Dermis microvascular lymphatic vessel endothelial cell (primary cell): ENCODE results near the gene MIEN1. TPM values are rescaled to one million over a fixed set of nuclear protein-coding genes. Genes with fewer than 3 reads are reported as not detected.
"Not testable (repeated sequence)": the region's sequence is repeated elsewhere in the genome, so short reads cannot be mapped to it uniquely, and the experiment has no call there.

Source experiments
- DNase-seq, 2 donors: peaks; one replicate each; pipeline versions ENCODE4 v3.0.0 to v3.0.0-alpha.2; 2010; ENCODE audit warnings: low read depth in 2 of 2
- total RNA-seq: library from RNA; depleted of rRNA; stranded (reverse); fragments of >200 nt; gene quantifications from 2 replicates; pipeline ENCODE4 v1.2.1, GENCODE V29; 2014

Gene MIEN1
- total RNA-seq, 1 donor from 2014 or later, result 16.0 TPM

DNA sequence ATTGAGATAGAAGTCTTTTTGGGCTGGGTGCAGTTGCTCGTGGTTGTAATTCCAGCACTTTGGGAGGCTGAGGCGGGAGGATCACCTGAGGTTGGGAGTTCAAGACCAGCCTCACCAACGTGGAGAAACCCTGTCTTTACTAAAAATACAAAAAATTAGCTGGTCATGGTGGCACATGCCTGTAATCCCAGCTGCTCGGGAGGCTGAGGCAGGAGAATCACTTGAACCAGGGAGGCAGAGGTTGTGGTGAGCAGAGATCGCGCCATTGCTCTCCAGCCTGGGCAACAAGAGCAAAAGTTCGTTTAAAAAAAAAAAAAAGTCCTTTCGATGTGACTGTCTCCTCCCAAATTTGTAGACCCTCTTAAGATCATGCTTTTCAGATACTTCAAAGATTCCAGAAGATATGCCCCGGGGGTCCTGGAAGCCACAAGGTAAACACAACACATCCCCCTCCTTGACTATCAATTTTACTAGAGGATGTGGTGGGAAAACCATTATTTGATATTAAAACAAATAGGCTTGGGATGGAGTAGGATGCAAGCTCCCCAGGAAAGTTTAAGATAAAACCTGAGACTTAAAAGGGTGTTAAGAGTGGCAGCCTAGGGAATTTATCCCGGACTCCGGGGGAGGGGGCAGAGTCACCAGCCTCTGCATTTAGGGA is 31.0 kb downstream of the MIEN1 start:
- DNase-seq, result not testable (repeated sequence)

DNA sequence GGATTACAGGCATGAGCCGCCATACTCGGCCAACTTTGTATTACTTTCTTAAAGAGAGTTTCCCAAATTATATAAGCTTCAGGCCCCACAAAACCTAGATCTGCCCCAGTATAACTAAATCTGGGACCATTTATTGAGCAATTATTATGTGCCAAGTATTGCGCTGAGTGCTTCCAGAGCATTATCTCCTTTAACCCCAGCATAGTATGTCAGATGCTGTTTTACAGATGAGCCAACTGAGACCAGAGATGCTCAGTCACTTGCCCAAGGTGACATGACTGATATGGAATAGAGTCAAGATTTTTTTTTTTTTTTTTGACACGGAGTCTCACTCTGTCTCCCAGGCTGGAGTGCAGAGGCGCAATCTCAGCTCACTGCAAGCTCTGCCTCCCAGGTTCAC is 32.4 kb downstream of the MIEN1 start:
- DNase-seq, result no peak

DNA sequence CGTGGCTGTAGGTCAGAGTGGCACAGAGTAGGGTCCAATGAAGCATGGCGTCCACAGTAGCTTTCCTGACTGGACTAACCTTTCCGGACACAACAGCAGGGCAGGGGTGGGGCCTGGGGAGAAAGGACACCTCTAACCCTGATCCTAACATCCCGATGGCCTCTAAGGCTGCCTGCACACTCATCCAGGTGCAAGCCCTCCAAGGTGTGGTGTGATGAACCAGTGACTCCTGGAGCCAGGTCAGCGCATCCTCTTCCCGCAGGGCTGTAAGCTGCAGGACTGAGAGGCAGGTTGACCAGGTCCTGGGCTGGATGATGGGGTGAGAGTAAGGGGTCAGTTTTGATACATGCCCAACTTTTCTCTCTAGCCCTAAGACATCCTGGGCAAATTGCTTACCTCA is 33.6 kb downstream of the MIEN1 start:
- no peak for DNase-seq

DNA sequence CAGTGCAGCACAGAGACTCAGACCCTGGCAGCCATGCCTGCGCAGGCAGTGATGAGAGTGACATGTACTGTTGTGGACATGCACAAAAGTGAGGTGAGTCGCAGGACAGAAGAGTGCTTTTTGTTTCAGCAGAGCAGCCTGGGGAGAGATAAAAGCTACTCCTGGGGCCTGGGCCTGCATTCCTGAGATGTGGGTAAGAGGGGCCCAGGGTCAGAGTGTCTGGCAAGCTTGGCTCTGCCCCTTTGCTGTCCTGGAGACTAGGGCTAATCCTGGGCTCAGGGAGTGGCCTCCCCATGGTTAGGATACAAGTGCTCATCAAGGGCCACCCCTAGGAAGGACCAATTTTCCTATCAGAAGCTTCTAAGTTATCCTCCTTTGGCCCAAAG is 35.2 kb downstream of the MIEN1 start:
- no peak for DNase-seq

DNA sequence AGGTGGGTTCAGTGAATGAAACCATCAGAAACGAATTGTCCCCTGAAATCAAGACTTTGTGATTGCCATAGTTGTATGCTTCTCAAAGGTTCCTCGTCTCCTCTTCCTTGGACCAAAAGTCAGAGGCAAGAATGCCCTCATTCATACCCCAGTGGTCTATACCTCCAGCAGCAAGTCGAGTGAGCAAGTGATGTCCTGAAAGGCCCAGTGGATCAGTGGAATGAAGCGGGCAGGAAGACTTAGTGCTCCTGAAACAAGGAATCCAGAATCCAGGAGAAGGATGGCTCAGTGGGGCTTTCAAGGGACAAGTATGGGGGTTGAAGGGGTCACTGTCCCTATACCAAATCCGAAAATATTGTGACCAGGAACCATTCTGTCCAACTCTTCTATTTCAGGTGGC is 35.7 kb downstream of the MIEN1 start:
- no peak for DNase-seq

DNA sequence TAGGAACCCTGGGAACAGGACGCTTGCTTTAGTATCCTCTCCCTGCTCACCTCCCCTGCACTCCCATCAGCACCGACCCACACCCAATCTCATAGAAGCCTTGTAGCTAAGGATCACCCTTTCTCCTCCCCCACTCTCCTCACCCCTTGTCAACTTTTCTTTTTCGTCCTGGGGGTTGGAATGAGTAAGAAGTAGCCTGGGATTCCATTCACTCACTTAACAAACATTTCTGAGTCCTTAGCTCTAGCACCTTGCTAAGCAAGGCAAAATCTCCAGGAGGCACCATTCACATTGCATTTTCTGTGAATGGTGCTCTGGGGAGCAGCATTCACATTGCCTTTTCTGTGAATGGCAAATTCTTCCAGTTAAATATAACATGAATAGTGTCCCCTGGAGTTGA is 41.4 kb downstream of the MIEN1 start:
- DNase-seq, result no peak

DNA sequence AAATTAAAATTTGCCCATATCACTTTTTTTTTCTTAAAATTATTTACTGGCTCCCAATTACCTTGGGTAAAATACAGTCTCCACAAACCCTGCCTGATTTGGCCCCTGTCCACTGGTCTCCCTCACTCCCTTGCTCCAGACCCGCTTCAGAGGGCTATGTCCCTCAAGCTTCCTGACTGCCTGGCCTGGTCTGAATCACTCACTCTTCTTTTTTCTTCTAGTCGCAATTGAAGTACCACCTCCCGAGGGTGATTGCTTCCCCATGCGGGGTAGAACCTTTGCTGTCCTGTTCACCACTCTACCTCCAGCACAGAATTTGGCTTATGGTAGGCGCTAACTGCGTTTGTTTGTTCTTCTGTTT is 41.9 kb downstream of the MIEN1 start:
- DNase-seq, result no peak

DNA sequence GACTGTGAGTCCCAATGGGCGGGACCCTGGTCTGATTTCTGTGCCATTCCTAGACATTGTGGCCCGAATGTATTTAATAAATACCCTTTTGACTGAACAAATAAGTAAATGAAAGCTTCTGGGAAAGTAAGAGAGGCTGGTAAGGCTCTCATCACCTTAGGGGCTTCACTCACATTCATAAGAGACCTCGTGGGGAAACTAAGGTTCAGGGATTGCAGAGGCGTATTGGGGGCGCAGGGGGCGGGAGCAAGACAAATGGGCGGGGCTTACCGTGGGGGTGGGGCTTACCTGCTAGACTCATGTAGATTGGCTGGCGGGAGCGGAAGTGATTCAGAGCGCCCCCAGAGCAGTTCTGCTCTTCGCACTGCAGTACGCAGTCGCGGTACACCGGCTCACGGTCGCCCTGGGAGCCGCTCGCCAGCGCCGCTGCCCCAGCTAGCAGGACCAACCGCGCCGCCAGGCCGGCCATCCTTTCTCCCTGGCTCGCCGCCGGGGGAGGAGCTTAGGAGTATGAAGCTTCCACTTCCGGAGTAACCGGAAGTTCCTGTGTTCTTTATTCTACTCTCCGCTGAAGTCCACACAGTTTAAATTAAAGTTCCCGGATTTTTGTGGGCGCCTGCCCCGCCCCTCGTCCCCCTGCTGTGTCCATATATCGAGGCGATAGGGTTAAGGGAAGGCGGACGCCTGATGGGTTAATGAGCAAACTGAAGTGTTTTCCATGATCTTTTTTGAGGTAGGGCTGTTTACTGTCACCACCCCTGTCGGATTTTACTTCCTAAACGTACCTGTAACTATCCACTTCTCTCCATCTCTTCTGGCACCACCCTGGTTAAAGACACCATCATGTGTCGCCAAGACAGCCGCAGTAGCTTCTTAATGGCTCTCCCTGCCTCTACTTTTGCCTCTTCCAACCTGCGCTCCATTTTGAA is 42.5 kb downstream of the MIEN1 start, which contains the start of gene PGAP3:
Gene PGAP3 (minus strand): TSS at position 512 of the 929 bp plus-strand sequence. CDS start 43 bp downstream, at position 469.
- DNase-seq, result peak; percentile 68 to 88

DNA sequence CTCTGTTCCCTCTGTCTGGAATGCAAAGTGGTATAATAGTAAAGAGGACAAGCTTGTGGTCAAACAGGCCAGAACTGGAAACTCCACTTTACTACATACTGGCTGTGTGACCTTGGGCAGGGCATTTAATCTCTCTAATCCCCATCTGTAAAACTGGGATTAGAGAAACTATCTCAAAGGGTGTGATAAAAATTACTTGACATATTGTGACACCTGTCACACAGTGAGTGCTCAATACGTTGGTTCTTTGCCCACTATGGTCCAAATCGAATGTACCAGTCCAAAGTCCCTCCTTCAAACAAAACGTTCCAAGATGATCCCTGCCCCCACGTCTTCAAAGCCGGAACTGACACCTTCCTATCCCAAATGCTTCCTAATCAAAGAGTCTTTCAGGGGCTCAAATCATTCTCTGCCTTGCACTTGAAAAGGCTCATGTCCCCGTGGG is 43.2 kb downstream of the MIEN1 start:
- no peak for DNase-seq

DNA sequence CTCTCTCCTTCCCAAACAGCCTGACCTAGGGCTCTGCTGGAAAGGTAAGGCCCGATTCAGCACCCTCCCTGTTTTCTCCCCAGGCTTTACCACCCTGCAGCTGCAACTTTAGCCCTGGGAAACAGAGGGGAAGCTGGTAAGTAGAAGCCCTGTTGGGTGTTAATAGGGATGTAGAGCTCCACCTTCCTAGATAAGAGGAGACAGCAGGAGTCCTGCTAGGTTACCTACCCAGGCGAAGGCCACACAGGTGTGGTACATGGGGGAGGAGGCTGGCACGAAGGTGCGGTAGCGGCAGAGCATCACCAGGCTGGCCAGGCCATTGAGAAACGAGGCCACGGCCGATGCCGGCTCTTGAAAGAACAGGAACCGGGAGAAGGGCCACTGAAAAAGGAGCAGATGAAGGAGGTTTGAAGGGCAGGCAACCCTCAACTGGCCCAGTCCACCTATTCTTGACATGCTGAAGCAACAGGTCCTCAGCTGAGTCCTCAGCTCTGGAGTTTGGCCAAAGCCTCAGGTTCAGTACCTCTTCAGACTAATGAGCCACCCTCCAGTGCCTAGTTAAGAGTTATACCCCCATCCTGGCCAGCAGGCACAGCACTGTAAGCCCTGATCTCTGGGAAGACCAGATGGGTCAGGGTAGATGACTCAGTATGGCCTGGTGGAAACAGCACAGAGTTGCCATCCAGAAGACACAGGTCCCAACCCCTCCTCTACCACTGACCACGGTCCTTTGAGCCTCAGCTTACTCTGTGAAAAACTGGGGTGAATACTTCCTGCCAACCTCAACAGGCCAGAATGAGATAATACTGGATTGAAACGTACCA is 45.8 kb downstream of the MIEN1 start:
- DNase-seq, result no peak

DNA sequence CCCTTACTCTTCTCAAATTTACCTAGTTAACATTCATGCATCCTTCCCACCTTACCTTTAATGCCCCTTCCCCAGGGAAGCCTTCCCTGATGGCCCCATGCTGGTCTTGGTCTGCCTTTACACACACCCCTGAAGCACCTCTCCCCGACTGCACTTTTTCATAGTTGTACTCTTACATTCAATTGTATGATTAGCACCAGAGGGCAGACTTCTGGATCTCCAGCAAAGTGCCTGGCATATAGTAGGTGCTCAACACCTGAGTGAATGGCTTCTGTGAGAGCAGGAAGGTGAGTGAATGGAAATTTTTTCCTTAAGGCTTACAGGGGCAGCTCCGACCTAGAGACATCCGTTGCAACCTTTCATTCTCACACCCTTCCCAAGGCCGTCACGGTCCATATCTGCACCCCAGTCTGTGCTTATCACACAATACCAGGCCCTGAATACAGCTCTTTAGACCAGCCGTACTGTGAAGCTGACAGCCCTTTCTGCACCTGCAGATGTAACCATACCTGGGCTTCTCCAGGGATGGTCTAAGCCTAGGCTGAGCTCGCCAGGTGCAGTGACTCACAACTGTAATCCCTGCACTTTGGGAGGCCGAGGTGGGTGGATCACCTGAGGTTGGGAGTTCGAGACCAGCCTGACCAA is 46.9 kb downstream of the MIEN1 start:
- no peak for DNase-seq

DNA sequence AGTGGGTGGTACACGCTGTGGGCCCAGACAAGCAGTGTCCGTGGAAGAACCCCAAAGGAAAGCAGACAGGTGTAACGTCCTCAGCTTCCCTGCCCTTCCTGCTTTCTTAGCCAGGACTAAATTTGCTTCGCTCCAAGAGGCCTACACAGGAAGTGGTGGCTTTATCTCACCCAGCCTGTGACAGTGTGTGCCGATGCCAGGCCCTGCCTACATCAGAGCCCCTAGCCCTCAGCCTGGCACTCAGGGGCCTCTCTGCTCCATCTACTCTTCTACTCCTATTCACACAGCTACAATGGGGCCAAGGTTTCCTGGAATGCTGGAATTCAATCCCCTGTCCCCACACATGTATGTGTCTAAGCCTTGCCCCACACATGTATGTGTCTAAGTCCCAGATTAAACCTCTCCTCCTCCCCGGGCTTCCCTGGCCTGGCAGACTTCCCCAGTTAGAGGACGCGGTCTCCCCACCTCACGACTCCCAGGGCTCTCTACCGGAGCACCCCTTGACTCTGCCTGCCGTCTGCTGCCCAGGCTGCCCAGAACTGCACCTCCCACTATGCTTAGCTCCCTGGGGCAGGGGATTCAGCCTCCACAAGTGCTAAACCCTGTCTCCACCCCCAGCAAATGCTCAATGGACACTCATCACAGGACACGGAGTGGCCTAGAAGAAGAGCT is 50.7 kb downstream of the MIEN1 start:
- no peak for DNase-seq

Other genes starting within 250 kb of the MIEN1 start
- gene NEUROD2, start 122.6 kb downstream of the MIEN1 start, total RNA-seq, result not detected in 2 replicates
- not detected in 2 replicates for gene PPP1R1B, start 103.6 kb downstream of the MIEN1 start, total RNA-seq
- 32.7 and 61.3 TPM in 2 replicates for gene STARD3, start 93.4 kb downstream of the MIEN1 start, total RNA-seq
- 0.26 and 0.51 TPM in 2 replicates for gene TCAP, start 65.2 kb downstream of the MIEN1 start, total RNA-seq
- gene PNMT, start 62.1 kb downstream of the MIEN1 start, total RNA-seq, result 1.2 and 1.4 TPM in 2 replicates
- gene PGAP3, start 42.5 kb downstream of the MIEN1 start, total RNA-seq, result 3.9 and 7.5 TPM in 2 replicates
- gene ERBB2, start 30.5 kb downstream of the MIEN1 start, total RNA-seq, result 1.1 and 1.5 TPM in 2 replicates
- 0.13 TPM in 1 of 2 replicates, not detected in the other for gene GRB7, start 7.4 kb upstream of the MIEN1 start, total RNA-seq
- gene IKZF3, start 133.8 kb upstream of the MIEN1 start, total RNA-seq, result not detected in 2 replicates
- gene ZPBP2, start 137.7 kb upstream of the MIEN1 start, total RNA-seq, result not detected in 2 replicates
- 1.5 and 1.9 TPM in 2 replicates for gene GSDMB, start 188.1 kb upstream of the MIEN1 start, total RNA-seq
- 30.3 and 36.9 TPM in 2 replicates for gene ORMDL3, start 197.1 kb upstream of the MIEN1 start, total RNA-seq
- gene LRRC3C, start 197.2 kb upstream of the MIEN1 start, total RNA-seq, result not detected in 2 replicates
- gene GSDMA, start 232.5 kb upstream of the MIEN1 start, total RNA-seq, result not detected in 2 replicates